ENCODE data around the gene ATXN7L1. TPM values are rescaled to one million over a fixed set of nuclear protein-coding genes. Genes with fewer than 3 reads are reported as not detected.

ATXN7L1 gene
- polyA plus RNA-seq, 1 of the 3 experiments (the other 2 are of a cell fraction), result 6.0 TPM

GRCh38 chr7:105857009-105857952 lies 19.1 kb downstream of the ATXN7L1 start:
- H3K27me3 ChIP-seq (ENCODE audit: insufficient read depth), result no peaks in the 10 kb centered on the region
- H3K4me3 ChIP-seq (ENCODE audit: low read depth in 2 of 2, low read length in 1 of 2), result no peak overlapping the region
- H3K4me2 ChIP-seq, result no peak overlapping the region
- H3K79me2 ChIP-seq (ENCODE audit: insufficient read depth), result no peaks in the 10 kb centered on the region
- H3K4me1 ChIP-seq (ENCODE audit: control insufficient read depth in 1 of 2, insufficient read depth in 2 of 2, low read depth in 1 of 2, low read length in 1 of 2), result peaks cover 3 to 5% of the 10 kb centered on the region in 2 experiments; a peak in 2 of 4 replicates
- no peaks in the 10 kb centered on the region for H3K36me3 ChIP-seq (replicated peaks in 1 of 2; ENCODE audit: control insufficient read depth in 1 of 2, insufficient read depth in 2 of 2, low read length in 1 of 2)
- H3K9me2 ChIP-seq, result no peaks in the 10 kb centered on the region
- no peak for DNase-seq
- POLR2A ChIA-PET, result no interaction called here
- CTCF ChIA-PET, result interaction anchor here (0.6 to 2.6 kb wide), 3 partner anchors 9 to 185 kb away, joined by 3 to 7 read pairs (median 3); no protein-coding TSS in a partner anchor
- H3K9me3 ChIP-seq, result no peaks in the 10 kb centered on the region
- no peak overlapping the region for H2AFZ ChIP-seq (ENCODE audit: low read depth)
- H4K20me1 ChIP-seq (ENCODE audit: insufficient read depth), result no peaks in the 10 kb centered on the region
- no peak for TF ChIP-seq FOXM1 (IDR thresholded peaks at IDR 0.05; ENCODE audit: low read depth)
- TF ChIP-seq CHD2 (IDR thresholded peaks at IDR 0.05; ENCODE audit: low read length, partially characterized antibody), result no peak
- TF ChIP-seq RAD21 (IDR thresholded peaks at IDR 0.05; ENCODE audit: low read length), result no peak
- TF ChIP-seq MEF2A (IDR thresholded peaks at IDR 0.05; ENCODE audit: borderline replicate concordance, low read depth), result no peak
- TF ChIP-seq EP300 (IDR thresholded peaks at IDR 0.05; ENCODE audit: borderline replicate concordance in 1 of 2, low read depth in 1 of 2, low read length in 1 of 2), result no peak
- no peak for TF ChIP-seq RXRA (IDR thresholded peaks at IDR 0.05; ENCODE audit: borderline replicate concordance, low read depth)
- TF ChIP-seq SMC3 (IDR thresholded peaks at IDR 0.05; ENCODE audit: low read depth, low read length), result no peak
- TF ChIP-seq USF1 (IDR thresholded peaks at IDR 0.05; ENCODE audit: borderline replicate concordance, low read depth), result no peak
- TF ChIP-seq, protein P1, sequence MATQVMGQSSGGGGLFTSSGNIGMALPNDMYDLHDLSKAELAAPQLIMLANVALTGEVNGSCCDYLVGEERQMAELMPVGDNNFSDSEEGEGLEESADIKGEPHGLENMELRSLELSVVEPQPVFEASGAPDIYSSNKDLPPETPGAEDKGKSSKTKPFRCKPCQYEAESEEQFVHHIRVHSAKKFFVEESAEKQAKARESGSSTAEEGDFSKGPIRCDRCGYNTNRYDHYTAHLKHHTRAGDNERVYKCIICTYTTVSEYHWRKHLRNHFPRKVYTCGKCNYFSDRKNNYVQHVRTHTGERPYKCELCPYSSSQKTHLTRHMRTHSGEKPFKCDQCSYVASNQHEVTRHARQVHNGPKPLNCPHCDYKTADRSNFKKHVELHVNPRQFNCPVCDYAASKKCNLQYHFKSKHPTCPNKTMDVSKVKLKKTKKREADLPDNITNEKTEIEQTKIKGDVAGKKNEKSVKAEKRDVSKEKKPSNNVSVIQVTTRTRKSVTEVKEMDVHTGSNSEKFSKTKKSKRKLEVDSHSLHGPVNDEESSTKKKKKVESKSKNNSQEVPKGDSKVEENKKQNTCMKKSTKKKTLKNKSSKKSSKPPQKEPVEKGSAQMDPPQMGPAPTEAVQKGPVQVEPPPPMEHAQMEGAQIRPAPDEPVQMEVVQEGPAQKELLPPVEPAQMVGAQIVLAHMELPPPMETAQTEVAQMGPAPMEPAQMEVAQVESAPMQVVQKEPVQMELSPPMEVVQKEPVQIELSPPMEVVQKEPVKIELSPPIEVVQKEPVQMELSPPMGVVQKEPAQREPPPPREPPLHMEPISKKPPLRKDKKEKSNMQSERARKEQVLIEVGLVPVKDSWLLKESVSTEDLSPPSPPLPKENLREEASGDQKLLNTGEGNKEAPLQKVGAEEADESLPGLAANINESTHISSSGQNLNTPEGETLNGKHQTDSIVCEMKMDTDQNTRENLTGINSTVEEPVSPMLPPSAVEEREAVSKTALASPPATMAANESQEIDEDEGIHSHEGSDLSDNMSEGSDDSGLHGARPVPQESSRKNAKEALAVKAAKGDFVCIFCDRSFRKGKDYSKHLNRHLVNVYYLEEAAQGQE (IDR thresholded peaks at IDR 0.05; ENCODE audit: low read depth, low read length), result no peak
- TF ChIP-seq YY1 (IDR thresholded peaks at IDR 0.05; ENCODE audit: low read depth), result no peak
- TF ChIP-seq SIN3A (IDR thresholded peaks at IDR 0.05; ENCODE audit: borderline replicate concordance, low read depth, low read length), result no peak
- no peak for TF ChIP-seq MXI1 (IDR thresholded peaks at IDR 0.05; ENCODE audit: low read depth, low read length)
- no peak for TF ChIP-seq TAF1 (IDR thresholded peaks at IDR 0.05; ENCODE audit: borderline replicate concordance, low read depth, low read length)
- TF ChIP-seq EZH2phosphoT487 (IDR thresholded peaks at IDR 0.05; ENCODE audit: borderline replicate concordance, low read depth), result no peak
- WGBS (ENCODE audit: low lambda C conversion rate), result 94% methylated on average over 2 of the region's 2 CpGs
- H3K9ac ChIP-seq, result no peak overlapping the region
- H3F3A ChIP-seq (replicated peaks; ENCODE audit: insufficient read depth), result peaks cover 8% of the 10 kb centered on the region
- H3K27ac ChIP-seq (ENCODE audit: low read depth in 2 of 2, low read length in 1 of 2), result no peak overlapping the region

Data from SK-N-SH (cell line).